Jurkat, Clone E6-1 (cell line): ENCODE measurements around the gene NRN1.
A peak's percentile ranks its signal among the peaks of the same experiment; 100 is the strongest.

ENCODE experiments used
- DNase-seq: peaks from one replicate; pipeline ENCODE4 v3.0.0-alpha.2; 2011; ENCODE audit warnings: low read depth, low spot score
- H3K4me3 ChIP-seq: 2 replicates; pipeline ENCODE4 v1.5.1; 2011; ENCODE audit warnings: mild to moderate bottlenecking, low read length, control low read depth, moderate library complexity

The NRN1 gene

GRCh38 chr6:6003621-6004366 lies 2.9 kb downstream of the NRN1 start:
- peak; percentile 72 for DNase-seq
- H3K4me3 ChIP-seq = peak overlapping the region; percentile 84

GRCh38 chr6:6002848-6003620 lies 3.7 kb downstream of the NRN1 start:
- no peak for DNase-seq
- peak overlapping the region; percentile 84 for H3K4me3 ChIP-seq

- H3K4me3 ChIP-seq = no peak overlapping the region
- DNase-seq = no peak
These were observed 4.5 kb downstream of the NRN1 start for GRCh38 chr6:6002005-6002847.

- H3K4me3 ChIP-seq = no peak overlapping the region
- DNase-seq = no peak
These were observed 5.3 kb downstream of the NRN1 start for GRCh38 chr6:6001443-6001842.

- H3K4me3 ChIP-seq = no peak overlapping the region
- DNase-seq = no peak
These were observed 6.8 kb downstream of the NRN1 start for GRCh38 chr6:5999688-6000608.

GRCh38 chr6:5998711-5999687 lies 7.7 kb downstream of the NRN1 start:
- no peak overlapping the region for H3K4me3 ChIP-seq
- DNase-seq = no peak

GRCh38 chr6:5998236-5998635 lies 8.5 kb downstream of the NRN1 start:
- no peak for DNase-seq
- H3K4me3 ChIP-seq = no peak overlapping the region

GRCh38 chr6:5997420-5997987 lies 9.2 kb downstream of the NRN1 start:
- H3K4me3 ChIP-seq = peak overlapping the region; percentile 66
- no peak for DNase-seq

- DNase-seq = no peak
- peak overlapping the region; percentile 66 for H3K4me3 ChIP-seq
These were observed 9.9 kb downstream of the NRN1 start for GRCh38 chr6:5996714-5997419.

GRCh38 chr6:5995949-5996713 lies 10.6 kb downstream of the NRN1 start:
- peak; percentile 54 for DNase-seq
- peak overlapping the region; percentile 66 for H3K4me3 ChIP-seq

GRCh38 chr6:5995658-5995948 lies 11.1 kb downstream of the NRN1 start:
- H3K4me3 ChIP-seq = peak overlapping the region; percentile 66

GRCh38 chr6:5994999-5995657 lies 11.6 kb downstream of the NRN1 start:
- H3K4me3 ChIP-seq = no peak overlapping the region
- DNase-seq = no peak

More at GRCh38 chr6:5995658-5995948, 11.1 kb downstream of the NRN1 start:
- no peak for DNase-seq

- no peak for DNase-seq
- H3K4me3 ChIP-seq = no peak overlapping the region
These were observed 12.3 kb downstream of the NRN1 start for GRCh38 chr6:5994234-5994998.

- H3K4me3 ChIP-seq = no peak overlapping the region
- no peak for DNase-seq
These were observed 14.0 kb downstream of the NRN1 start for GRCh38 chr6:5992551-5993225.
